Measurements from ENCODE around the gene SLC29A4.

DNA sequence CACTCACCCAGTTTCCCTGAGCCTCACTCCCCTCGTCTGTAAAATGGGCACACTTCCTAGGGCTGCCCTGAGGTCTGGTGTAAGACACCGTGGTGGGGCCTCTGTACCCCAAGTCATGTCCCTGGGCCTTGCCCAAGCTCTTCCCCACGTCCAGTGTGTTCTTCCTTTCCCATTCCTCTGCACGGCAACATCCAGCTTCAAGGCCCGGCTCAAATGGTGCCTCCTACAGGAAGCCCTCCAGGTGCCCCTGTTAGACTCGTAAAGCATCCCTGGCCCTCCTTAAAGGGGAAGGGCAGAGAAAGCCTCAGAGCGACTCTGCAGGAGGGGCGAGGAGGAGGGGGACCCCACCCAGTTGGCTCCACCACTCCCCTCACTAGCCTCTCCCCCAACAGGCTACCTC, 8.6 kb downstream of the SLC29A4 start:
- TF ChIP-seq CTBP1 (IDR thresholded peaks at IDR 0.05; ENCODE audit: borderline replicate concordance), result no peak
- no peak for TF ChIP-seq NFRKB (IDR thresholded peaks at IDR 0.05)
- no peak for TF ChIP-seq ELF4 (IDR thresholded peaks at IDR 0.05)
- no peak for TF ChIP-seq FOXA1 (IDR thresholded peaks at IDR 0.05)
- no peak for TF ChIP-seq TARDBP (IDR thresholded peaks at IDR 0.05)
- TF ChIP-seq SUZ12 (IDR thresholded peaks at IDR 0.05), result no peak
- no peak for TF ChIP-seq FOXK2 (IDR thresholded peaks at IDR 0.05)
- no peak for TF ChIP-seq HDGF (IDR thresholded peaks at IDR 0.05; ENCODE audit: borderline replicate concordance)
- TF ChIP-seq LEF1 (IDR thresholded peaks at IDR 0.05; ENCODE audit: borderline replicate concordance), result no peak
- TF ChIP-seq FOXM1 (IDR thresholded peaks at IDR 0.05; ENCODE audit: borderline replicate concordance), result no peak
- no peak for TF ChIP-seq L3MBTL2 (conservative IDR thresholded peaks at IDR 0.05)
- TF ChIP-seq SP1 (IDR thresholded peaks at IDR 0.05), result no peak
- TF ChIP-seq ARNT (IDR thresholded peaks at IDR 0.05), result no peak

All from HEK293T (cell line).